HFF-Myc (cell line): Measurements from ENCODE around the gene ACLY.

Source experiments
- DNase-seq: peaks from one replicate; pipeline ENCODE4 v3.0.0-alpha.2; 2011; ENCODE audit warnings: low read depth; ENCODE audit errors: extremely low read depth
- H3K4me3 ChIP-seq: replicated peaks from 2 replicates; pipeline ENCODE4 v1.5.1; 2011; ENCODE audit warnings: low read depth, mild to moderate bottlenecking, control low read depth, low read length
- CTCF ChIP-seq: IDR thresholded peaks from 2 replicates; pipeline ENCODE4 v1.5.1; 2012; ENCODE audit warnings: mild to moderate bottlenecking, low read depth, low read length, control low read depth; ENCODE audit errors: missing control alignments

Gene ACLY

GRCh38 chr17:41918314-41919164 is at the start of gene ACLY:
ACLY (minus strand) TSS chr17:41918951; CDS start chr17:41913873, 5,078 bp downstream.
- DNase-seq = peak; percentile 82
- peak within 1 kb of the TSS; percentile 74 for H3K4me3 ChIP-seq
- no peak for TF ChIP-seq CTCF

GRCh38 chr17:41967921-41968578 is 49.3 kb upstream of the ACLY start:
- H3K4me3 ChIP-seq = peak overlapping the region; percentile 85
- no peak for DNase-seq
- TF ChIP-seq CTCF = no peak

- no peak for DNase-seq
- peak overlapping the region; percentile 85 for H3K4me3 ChIP-seq
- TF ChIP-seq CTCF = no peak
Measured at GRCh38 chr17:41967141-41967920, 48.6 kb upstream of the ACLY start.

GRCh38 chr17:41966463-41967140 is 47.9 kb upstream of the ACLY start, which contains the start of gene CNP:
CNP (plus strand) TSS chr17:41966795; CDS start chr17:41966885, 90 bp downstream.
- peak within 1 kb of the TSS; percentile 85 for H3K4me3 ChIP-seq
- DNase-seq = peak; percentile 35
- TF ChIP-seq CTCF = no peak

GRCh38 chr17:41965694-41966462 is 47.1 kb upstream of the ACLY start:
- DNase-seq = no peak
- no peak for TF ChIP-seq CTCF
- H3K4me3 ChIP-seq = peak overlapping the region; percentile 85
